Measurements from ENCODE around the gene FAM89A.

Gene FAM89A

GRCh38 chr1:231069333-231069732 lies 29.3 kb upstream of the FAM89A start:
- H3K4me2 ChIP-seq (ENCODE audit: low read depth, low read length, poor library complexity, severe bottlenecking): no peak overlapping the region
- H3K9me3 ChIP-seq (ENCODE audit: insufficient read depth, low read depth, low read length): no peaks in the 10 kb centered on the region
- no peak overlapping the region for H3K9ac ChIP-seq (ENCODE audit: low read depth, low read length, poor library complexity, severe bottlenecking)
- no peaks in the 10 kb centered on the region for H3K79me2 ChIP-seq (ENCODE audit: insufficient read depth, low read length)
- H3K4me3 ChIP-seq (ENCODE audit: low read length, poor library complexity, severe bottlenecking): no peak overlapping the region
- no peak for TF ChIP-seq CTCF (conservative IDR thresholded peaks at IDR 0.05; ENCODE audit: low read length)
- no peak for TF ChIP-seq EZH2phosphoT487 (IDR thresholded peaks at IDR 0.05; ENCODE audit: borderline replicate concordance)
- H3F3A ChIP-seq (ENCODE audit: low read depth): no peaks in the 10 kb centered on the region
- H3K27me3 ChIP-seq (ENCODE audit: insufficient read depth, low read length, poor library complexity, severe bottlenecking): no peaks in the 10 kb centered on the region
- no peak overlapping the region for H2AFZ ChIP-seq (ENCODE audit: low read length)
- no peaks in the 10 kb centered on the region for H3K4me1 ChIP-seq (ENCODE audit: insufficient read depth, low read length, poor library complexity, severe bottlenecking)
- no peaks in the 10 kb centered on the region for H3K36me3 ChIP-seq (ENCODE audit: insufficient read depth, low read length)
- no peaks in the 10 kb centered on the region for H3K9me2 ChIP-seq (replicated peaks; ENCODE audit: low read depth, low read length)
- no peaks in the 10 kb centered on the region for H4K20me1 ChIP-seq (ENCODE audit: insufficient read depth, low read length, poor library complexity, severe bottlenecking)

- no peaks in the 10 kb centered on the region for H3K27me3 ChIP-seq (ENCODE audit: insufficient read depth, low read length, poor library complexity, severe bottlenecking)
- H3F3A ChIP-seq (ENCODE audit: low read depth): no peaks in the 10 kb centered on the region
- no peak overlapping the region for H3K4me2 ChIP-seq (ENCODE audit: low read depth, low read length, poor library complexity, severe bottlenecking)
- no peak overlapping the region for H2AFZ ChIP-seq (ENCODE audit: low read length)
- TF ChIP-seq EZH2phosphoT487 (IDR thresholded peaks at IDR 0.05; ENCODE audit: borderline replicate concordance): no peak
- H3K9me3 ChIP-seq (ENCODE audit: insufficient read depth, low read depth, low read length): no peaks in the 10 kb centered on the region
- H3K79me2 ChIP-seq (ENCODE audit: insufficient read depth, low read length): no peaks in the 10 kb centered on the region
- H3K4me3 ChIP-seq (ENCODE audit: low read length, poor library complexity, severe bottlenecking): no peak overlapping the region
- H3K36me3 ChIP-seq (ENCODE audit: insufficient read depth, low read length): no peaks in the 10 kb centered on the region
- no peak overlapping the region for H3K9ac ChIP-seq (ENCODE audit: low read depth, low read length, poor library complexity, severe bottlenecking)
- no peaks in the 10 kb centered on the region for H4K20me1 ChIP-seq (ENCODE audit: insufficient read depth, low read length, poor library complexity, severe bottlenecking)
- H3K4me1 ChIP-seq (ENCODE audit: insufficient read depth, low read length, poor library complexity, severe bottlenecking): no peaks in the 10 kb centered on the region
- H3K9me2 ChIP-seq (replicated peaks; ENCODE audit: low read depth, low read length): no peaks in the 10 kb centered on the region
Observed at GRCh38 chr1:231068762-231069161, 28.7 kb upstream of the FAM89A start.

- no peaks in the 10 kb centered on the region for H3K27me3 ChIP-seq (ENCODE audit: insufficient read depth, low read length, poor library complexity, severe bottlenecking)
- no peak overlapping the region for H2AFZ ChIP-seq (ENCODE audit: low read length)
- H3K9me2 ChIP-seq (replicated peaks; ENCODE audit: low read depth, low read length): no peaks in the 10 kb centered on the region
- no peak for TF ChIP-seq CTCF (conservative IDR thresholded peaks at IDR 0.05; ENCODE audit: low read length)
- no peak for TF ChIP-seq EZH2phosphoT487 (IDR thresholded peaks at IDR 0.05; ENCODE audit: borderline replicate concordance)
- H3K4me2 ChIP-seq (ENCODE audit: low read depth, low read length, poor library complexity, severe bottlenecking): no peak overlapping the region
- H3K9ac ChIP-seq (ENCODE audit: low read depth, low read length, poor library complexity, severe bottlenecking): no peak overlapping the region
- H3K4me3 ChIP-seq (ENCODE audit: low read length, poor library complexity, severe bottlenecking): no peak overlapping the region
- no peaks in the 10 kb centered on the region for H3K9me3 ChIP-seq (ENCODE audit: insufficient read depth, low read depth, low read length)
- H3K36me3 ChIP-seq (ENCODE audit: insufficient read depth, low read length): no peaks in the 10 kb centered on the region
- H3F3A ChIP-seq (ENCODE audit: low read depth): no peaks in the 10 kb centered on the region
- no peaks in the 10 kb centered on the region for H3K4me1 ChIP-seq (ENCODE audit: insufficient read depth, low read length, poor library complexity, severe bottlenecking)
- no peaks in the 10 kb centered on the region for H3K79me2 ChIP-seq (ENCODE audit: insufficient read depth, low read length)
- no peaks in the 10 kb centered on the region for H4K20me1 ChIP-seq (ENCODE audit: insufficient read depth, low read length, poor library complexity, severe bottlenecking)
Observed at GRCh38 chr1:231065510-231066241, 25.6 kb upstream of the FAM89A start.

GRCh38 chr1:231064418-231064817 lies 24.4 kb upstream of the FAM89A start:
- no peak overlapping the region for H3K9ac ChIP-seq (ENCODE audit: low read depth, low read length, poor library complexity, severe bottlenecking)
- no peaks in the 10 kb centered on the region for H3K4me1 ChIP-seq (ENCODE audit: insufficient read depth, low read length, poor library complexity, severe bottlenecking)
- no peaks in the 10 kb centered on the region for H3K27me3 ChIP-seq (ENCODE audit: insufficient read depth, low read length, poor library complexity, severe bottlenecking)
- H3K9me3 ChIP-seq (ENCODE audit: insufficient read depth, low read depth, low read length): no peaks in the 10 kb centered on the region
- H3K9me2 ChIP-seq (replicated peaks; ENCODE audit: low read depth, low read length): no peaks in the 10 kb centered on the region
- H3F3A ChIP-seq (ENCODE audit: low read depth): no peaks in the 10 kb centered on the region
- no peak overlapping the region for H2AFZ ChIP-seq (ENCODE audit: low read length)
- no peaks in the 10 kb centered on the region for H3K36me3 ChIP-seq (ENCODE audit: insufficient read depth, low read length)
- TF ChIP-seq EZH2phosphoT487 (IDR thresholded peaks at IDR 0.05; ENCODE audit: borderline replicate concordance) (no peak), CTCF (conservative IDR thresholded peaks at IDR 0.05; ENCODE audit: low read length) (no peak)
- H4K20me1 ChIP-seq (ENCODE audit: insufficient read depth, low read length, poor library complexity, severe bottlenecking): no peaks in the 10 kb centered on the region
- no peak overlapping the region for H3K4me3 ChIP-seq (ENCODE audit: low read length, poor library complexity, severe bottlenecking)
- no peak overlapping the region for H3K4me2 ChIP-seq (ENCODE audit: low read depth, low read length, poor library complexity, severe bottlenecking)
- H3K79me2 ChIP-seq (ENCODE audit: insufficient read depth, low read length): no peaks in the 10 kb centered on the region
